GM12865 (cell line): ENCODE data around the gene TXLNB.
"Not testable (repeated sequence)": the region's sequence is repeated elsewhere in the genome, so short reads cannot be mapped to it uniquely, and the experiment has no call there.

Experiments used
- DNase-seq: peaks from one replicate; pipeline ENCODE4 v3.0.0; 2010; ENCODE audit warnings: low read depth
- H3K4me3 ChIP-seq: 2 replicates; pipeline ENCODE4 v1.5.1; 2011; ENCODE audit warnings: mild to moderate bottlenecking, low read depth, low read length, control low read depth
- TF ChIP-seq, protein P1 (sequence below): IDR thresholded peaks from 2 replicates; pipeline ENCODE4 v1.5.1; 2011; ENCODE audit warnings: low read length, control low read depth, low read depth, inconsistent platforms; ENCODE audit not compliant: insufficient read depth; ENCODE audit errors: missing control alignments

Gene TXLNB

GRCh38 chr6:139230391-139230840, 61.4 kb downstream of the TXLNB start:
- TF ChIP-seq, protein P1, sequence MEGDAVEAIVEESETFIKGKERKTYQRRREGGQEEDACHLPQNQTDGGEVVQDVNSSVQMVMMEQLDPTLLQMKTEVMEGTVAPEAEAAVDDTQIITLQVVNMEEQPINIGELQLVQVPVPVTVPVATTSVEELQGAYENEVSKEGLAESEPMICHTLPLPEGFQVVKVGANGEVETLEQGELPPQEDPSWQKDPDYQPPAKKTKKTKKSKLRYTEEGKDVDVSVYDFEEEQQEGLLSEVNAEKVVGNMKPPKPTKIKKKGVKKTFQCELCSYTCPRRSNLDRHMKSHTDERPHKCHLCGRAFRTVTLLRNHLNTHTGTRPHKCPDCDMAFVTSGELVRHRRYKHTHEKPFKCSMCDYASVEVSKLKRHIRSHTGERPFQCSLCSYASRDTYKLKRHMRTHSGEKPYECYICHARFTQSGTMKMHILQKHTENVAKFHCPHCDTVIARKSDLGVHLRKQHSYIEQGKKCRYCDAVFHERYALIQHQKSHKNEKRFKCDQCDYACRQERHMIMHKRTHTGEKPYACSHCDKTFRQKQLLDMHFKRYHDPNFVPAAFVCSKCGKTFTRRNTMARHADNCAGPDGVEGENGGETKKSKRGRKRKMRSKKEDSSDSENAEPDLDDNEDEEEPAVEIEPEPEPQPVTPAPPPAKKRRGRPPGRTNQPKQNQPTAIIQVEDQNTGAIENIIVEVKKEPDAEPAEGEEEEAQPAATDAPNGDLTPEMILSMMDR, result peak; percentile 26
- H3K4me3 ChIP-seq, result no peak overlapping the region
- DNase-seq, result peak; percentile 31

DNA sequence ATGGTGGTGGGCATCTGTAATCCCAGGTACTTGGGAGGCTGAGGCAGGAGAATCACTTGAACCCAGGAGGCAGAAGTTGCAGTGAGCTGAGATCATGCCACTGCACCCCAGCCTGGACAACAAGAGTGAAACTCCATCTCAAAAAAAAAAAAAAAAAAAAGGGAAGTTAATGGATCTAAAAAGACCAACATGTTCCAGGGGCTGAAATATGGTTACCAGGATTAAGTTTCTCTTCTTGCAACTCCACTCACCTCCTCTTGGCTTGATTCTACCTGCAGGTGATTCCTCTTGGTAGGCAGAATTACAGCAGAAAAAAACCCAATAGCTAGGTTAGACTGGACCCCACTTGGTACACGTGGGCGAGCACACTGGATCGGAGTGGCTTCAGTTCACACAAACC, 63.4 kb downstream of the TXLNB start:
- not testable (repeated sequence) for DNase-seq

DNA sequence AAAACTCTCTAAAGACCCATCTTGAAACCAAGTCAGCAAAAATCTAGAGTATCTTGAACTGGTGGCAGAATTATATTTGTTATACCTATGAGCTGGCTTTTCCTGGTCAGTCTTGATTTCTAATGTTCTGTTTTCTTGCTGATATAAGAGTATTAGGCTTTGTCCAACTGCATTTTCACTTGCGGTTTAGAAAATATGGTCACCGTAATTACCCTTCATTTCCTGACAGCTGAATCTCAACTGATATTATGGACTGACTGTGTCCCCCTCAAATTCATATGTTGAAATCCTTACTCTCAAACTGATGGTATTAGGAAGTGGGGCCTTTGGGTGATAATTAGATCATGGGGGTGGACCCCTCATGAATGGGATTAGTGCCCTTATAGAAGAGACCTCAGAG, 72.1 kb downstream of the TXLNB start:
- TF ChIP-seq, protein P1, result no peak
- peak; percentile 15 for DNase-seq
- peak overlapping the region; percentile 9; the same call in 1 of the 2 replicates for H3K4me3 ChIP-seq

More for the DNA sequence above, 63.4 kb downstream of the TXLNB start:
- H3K4me3 ChIP-seq, result not testable (repeated sequence)

DNA sequence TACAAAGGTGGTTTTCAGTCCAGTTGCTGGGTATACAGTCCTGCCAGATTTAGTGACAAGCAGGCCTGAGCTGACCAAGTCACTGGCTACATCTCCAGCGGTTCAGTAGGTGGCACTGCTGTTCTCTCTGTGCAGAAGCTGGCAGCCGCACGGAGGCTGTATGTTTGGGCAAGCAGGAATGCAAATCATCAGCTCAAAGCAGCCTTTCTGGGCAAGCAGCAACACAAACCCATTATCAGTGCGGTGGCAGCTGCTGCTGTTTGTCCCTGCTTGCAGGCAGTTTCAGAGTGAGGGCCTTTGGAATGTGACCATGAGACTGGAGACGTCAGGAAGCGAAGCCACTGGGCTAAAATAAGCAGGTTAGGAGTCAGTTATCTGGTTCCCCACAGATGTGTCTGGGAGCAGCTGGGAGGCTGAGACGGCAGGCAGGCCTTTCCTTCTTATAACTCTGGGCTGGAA, 72.5 kb downstream of the TXLNB start:
- peak overlapping the region; percentile 9; the same call in 1 of the 2 replicates for H3K4me3 ChIP-seq
- TF ChIP-seq, protein P1, result peak; percentile 91
- DNase-seq, result peak; percentile 95

DNA sequence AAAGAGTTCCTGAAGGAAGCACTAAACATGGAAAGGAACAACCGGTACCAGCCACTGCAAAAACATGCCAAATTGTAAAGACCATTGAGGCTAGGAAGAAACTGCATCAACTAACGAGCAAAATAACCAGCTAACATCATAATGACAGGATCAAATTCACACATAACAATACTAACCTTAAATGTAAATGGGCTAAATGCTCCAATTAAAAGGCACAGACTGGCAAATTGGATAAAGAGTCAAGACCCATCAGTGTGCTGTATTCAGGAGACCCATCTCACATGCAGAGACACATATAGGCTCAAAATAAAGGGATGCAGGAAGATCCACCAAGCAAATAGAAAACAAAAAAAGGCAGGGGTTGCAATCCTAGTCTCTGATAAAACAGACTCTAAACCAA, 79.3 kb downstream of the TXLNB start:
- not testable (repeated sequence) for DNase-seq, H3K4me3 ChIP-seq

DNA sequence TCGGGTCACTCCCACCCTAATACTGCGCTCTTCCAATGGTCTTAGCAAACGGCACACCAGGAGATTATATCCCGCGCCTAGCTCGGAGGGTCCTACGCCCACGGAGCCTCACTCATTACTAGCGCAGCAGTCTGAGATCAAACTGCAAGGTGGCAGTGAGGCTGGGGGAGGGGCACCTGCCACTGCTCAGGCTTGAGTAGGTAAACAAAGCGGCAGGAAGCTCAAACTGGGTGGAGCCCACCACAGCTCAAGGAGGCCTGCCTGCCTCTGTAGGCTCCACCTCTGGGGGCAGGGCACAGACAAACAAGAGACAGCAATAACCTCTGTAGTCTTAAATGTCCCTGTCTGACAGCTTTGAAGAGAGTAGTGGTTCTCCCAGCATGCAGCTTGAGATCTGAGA, 81.0 kb downstream of the TXLNB start:
- not testable (repeated sequence) for H3K4me3 ChIP-seq

DNA sequence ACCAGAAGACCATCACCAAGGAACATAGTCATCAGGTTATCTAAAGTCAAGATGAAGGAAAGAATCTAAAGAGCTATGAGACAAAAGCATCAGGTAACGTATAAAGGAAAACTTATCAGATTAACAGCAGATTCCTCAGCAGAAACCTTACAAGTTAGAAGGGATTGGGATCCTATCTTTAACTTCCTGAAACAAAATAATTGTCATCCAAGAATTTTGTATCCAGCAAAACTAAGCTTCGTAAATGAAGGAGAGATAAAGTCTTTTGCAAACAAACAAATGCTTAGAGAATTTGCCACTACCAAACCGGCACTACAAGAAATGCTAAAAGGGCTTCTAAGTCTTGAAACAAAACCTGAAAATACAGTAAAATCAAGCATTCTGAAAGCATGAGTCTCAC, 86.0 kb downstream of the TXLNB start:
- H3K4me3 ChIP-seq, result no peak overlapping the region
- TF ChIP-seq, protein P1, result no peak
- DNase-seq, result no peak

More for the DNA sequence above, 81.0 kb downstream of the TXLNB start:
- DNase-seq, result not testable (repeated sequence)

DNA sequence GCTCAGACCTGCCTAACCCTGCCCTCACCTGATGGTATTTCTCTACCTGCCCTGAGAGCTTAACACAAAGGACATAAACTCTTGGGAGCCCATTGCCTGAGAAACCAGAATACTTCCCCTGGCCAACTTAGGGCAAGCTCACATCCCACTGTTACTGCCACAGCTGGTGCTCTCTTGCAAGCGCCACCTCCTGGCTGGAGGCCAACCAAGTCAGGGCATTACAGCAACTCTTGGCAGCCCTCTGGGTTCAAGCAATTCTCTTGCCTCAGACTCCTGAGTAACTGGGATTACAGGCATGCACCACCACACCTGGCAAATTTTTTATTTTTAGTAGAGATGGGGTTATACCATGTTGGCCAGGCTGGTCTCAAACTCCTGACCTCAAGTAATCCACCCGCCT, 86.8 kb downstream of the TXLNB start:
- TF ChIP-seq, protein P1, result no peak
- no peak overlapping the region for H3K4me3 ChIP-seq
- DNase-seq, result no peak

DNA sequence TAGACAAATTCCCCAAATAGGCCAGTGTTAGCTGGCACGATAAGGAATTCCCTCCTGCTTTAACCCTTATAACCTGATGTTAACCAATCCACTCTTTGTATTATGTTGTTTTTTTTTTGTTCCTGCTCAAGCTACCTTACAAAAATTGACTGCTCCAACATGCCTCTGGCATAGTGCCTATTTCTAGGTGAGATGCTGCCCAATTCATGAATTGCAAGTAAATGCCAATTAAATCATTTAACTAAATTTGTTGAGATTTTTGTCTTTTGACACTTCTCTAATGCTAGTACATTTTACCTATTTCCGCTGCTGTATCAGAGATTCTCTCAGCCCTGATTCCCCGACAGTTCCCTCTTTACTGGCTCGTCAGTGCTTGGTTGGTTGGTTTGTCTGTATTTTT, 90.4 kb downstream of the TXLNB start:
- TF ChIP-seq, protein P1, result no peak
- no peak for DNase-seq
- no peak overlapping the region for H3K4me3 ChIP-seq
